NCI-H2107 treated with DMSO at 0.1 percent for 48 hours (cell line): ENCODE data around the gene EIF4E.

Experiments used
- DNase-seq: peaks from one replicate; lab custom pipeline; 2025; ENCODE audit not compliant: unreplicated experiment; lab: John Stamatoyannopoulos, UW

Gene EIF4E, protein sequence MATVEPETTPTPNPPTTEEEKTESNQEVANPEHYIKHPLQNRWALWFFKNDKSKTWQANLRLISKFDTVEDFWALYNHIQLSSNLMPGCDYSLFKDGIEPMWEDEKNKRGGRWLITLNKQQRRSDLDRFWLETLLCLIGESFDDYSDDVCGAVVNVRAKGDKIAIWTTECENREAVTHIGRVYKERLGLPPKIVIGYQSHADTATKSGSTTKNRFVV

DNA sequence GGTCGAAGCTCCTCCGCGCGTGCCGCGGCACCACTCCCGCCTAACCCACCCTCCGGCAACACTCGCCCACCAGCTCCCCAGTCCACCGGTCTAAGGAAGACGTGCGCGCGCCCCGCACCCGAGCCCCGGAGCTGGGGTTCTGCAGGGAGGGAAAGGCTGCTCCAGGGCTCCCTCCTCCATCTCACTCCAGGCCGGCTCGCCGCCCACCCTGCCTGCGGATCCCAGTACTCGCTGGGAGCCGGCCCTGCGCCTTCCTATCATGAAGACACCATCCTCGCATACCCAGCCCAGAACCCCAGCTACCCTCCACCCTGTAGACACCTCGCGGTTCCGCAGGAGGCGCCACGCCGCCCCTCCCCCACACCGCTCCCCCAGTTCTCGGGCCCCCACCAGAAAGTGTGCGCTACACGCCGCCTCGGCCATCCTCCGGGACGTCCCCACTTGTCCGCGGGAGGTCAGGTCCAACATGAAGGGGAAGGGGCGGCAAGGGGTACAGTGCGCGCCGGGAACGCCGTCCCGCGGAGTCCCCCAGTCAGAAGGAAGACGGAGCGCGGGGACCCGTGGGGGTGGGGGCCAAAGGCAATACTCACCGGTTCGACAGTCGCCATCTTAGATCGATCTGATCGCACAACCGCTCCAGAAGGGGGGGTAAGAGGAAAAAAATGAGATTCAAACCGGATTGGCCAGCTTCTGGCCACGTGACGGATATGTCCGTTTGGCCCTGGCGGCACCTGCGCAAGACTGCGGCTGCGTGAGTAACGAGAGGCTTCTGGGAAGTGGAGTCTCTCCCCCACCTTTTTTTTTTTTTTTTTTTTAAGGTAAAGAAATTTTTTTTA is at the start of gene EIF4E:
Gene EIF4E (minus strand): TSS at position 629 of the 836 bp plus-strand sequence. CDS start 21 bp downstream, at position 608.
- peak; percentile 86 for DNase-seq

DNA sequence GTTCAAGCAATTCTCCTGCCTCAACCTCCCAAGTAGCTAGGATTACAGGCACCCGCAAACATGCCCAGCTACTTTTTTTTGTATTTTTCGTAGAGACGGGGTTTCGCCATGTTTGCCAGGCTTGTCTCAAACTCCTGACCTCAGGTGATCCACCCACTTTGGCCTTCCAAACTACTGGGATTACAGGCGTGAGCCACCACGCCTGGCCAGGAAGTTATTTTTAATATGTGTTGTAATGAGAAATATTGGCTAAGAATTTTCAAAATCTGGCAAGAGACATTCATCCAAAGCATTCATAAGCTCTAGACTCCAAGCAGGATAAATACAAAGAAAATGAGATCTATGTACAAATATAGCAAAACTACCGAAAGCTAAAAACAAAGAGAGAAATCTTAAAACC is 48.6 kb upstream of the EIF4E start:
- DNase-seq: no peak

DNA sequence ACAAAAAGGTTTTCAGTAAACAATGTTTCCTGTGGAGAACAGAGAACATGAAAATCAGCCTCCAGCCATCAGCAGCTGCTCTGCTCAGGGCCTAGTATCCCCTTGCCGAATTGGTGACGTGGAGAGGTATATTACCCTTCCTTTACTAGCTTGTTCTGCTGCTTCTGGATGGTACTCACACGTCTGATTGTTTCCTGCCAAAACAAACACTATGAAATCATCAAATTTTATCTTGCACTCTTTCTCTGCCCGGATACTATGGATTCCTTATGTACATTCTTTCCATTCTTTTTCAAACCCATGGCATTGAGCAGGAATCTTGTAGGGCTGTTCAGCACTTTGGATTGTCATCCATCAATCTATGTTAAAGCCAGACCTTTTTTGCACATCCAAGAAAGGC is 47.8 kb upstream of the EIF4E start:
- no peak for DNase-seq

DNA sequence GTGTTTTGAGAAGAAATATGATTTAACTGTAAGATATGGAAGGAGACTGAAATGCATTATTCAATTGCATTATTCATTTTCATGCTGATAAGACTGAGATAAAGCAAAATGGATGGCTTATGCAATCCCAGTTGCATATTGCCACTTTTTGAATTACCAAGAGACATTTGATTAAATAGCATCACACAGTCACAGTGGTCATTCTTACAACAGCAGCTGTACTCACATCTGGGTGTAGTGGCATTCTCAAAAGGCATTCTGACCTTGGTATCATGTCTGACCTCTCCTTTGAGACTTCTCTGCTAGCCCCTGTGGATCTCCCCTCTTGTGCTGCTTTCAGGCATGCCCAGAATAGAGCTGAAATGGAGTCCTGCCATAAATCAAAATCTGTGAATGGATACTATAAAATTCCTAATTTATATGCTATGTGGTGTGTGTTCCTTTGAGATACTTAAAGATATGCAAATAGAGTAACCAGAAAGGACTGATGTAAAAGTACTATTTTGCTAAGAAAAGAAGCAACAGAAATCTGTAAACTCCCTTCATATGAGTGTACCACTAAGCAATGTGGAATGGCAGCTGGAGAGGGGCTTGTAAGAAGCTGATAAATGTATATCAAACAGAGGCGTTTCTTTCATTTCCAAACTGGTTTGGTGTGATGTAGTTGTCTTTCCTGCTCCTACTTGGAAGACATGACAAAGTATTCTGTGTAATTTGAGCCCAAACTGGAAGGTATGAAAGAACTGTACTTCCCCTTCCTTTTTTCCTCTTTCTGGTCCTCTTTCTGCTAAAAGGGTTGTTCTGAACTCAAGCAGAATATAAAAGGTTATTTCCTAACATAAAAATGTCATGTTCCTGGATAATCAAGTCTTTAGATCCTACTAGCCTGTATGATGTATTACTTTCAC is 41.2 kb upstream of the EIF4E start:
- no peak for DNase-seq

DNA sequence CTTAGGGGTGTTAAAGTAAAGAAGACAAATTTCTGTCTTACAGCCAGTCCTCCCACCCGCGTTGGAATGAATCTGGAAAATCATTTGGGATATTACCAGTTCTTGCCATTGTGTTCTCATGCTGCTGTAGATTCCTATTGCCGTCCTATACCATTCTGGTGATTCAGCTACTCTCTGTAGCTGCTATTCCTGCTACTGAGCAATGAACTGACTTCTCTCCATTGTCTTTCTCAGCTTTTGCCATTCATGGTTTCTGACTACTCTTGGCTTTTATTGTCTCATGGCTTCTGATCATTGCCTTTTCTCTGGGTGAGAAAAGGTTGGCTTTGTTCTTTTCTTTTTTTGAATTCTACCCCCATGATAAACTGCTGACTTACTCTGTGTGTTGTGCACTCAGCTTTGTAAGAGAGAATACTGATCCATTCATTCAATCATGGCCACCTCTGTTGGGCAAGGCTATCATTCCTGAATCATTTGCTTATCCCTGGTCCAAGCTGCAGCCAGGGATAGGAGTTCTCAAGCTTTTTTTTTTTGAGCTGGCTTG is 38.9 kb upstream of the EIF4E start:
- DNase-seq: no peak

DNA sequence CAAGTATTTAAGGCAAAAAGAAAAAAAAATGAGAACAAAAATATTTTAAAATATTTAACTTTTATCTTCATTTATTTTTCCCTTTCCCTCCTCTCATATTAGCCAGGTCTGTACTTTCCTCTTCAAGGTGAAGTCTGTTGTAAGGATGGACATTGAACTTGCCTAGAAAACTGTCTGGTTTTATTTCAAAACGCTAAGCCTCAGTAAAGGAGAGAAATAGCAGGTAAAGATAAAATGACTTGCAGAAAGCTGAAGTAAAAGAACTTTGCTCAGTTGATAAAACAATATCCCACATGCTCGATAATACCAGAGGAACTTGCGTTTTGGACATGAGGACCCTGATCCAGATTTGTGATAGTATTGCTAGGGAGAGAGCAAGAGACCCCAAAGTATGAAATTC is 38.0 kb upstream of the EIF4E start:
- no peak for DNase-seq

DNA sequence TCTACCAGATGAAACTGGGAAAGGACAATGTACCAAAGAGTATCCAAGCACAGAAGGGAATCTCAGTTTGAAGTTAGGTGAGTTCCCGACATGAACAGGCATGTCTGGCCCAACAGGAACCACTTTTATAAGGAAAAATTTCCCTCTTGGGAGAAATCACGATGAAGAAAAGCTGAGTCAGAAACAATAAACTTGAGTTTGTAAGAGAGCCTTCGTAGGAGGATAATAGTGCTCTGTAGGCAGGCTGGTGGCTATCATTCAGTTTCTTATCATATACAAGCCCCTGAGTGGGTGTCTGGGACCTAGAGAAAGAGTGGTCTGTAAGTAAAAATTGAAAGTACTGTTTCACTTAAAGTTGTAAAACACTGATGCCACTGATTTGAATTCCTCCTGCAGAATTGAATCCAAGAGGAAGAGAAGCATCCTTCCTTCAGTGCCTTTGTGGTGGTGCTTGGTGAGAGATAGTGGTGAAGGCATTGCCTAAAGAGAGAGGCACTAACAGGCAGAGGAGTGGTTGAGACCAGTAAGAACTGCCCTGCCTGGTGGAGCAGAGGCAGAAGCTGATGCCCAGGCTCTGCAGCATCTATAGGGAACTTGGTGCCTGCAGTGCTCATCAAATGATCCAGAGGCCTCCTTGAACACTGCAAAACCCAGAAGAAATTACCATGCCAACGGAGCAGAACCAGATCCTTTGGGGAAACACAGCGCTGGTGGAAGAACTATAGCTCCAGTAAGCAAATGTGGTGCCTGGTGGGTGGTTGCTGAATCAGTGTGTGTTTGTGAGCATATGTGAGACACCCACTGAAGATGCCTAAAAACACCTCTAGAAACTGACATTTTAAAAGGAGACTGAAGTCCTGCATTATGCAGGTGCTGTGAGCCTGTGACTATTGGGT is 34.9 kb upstream of the EIF4E start:
- DNase-seq: no peak

DNA sequence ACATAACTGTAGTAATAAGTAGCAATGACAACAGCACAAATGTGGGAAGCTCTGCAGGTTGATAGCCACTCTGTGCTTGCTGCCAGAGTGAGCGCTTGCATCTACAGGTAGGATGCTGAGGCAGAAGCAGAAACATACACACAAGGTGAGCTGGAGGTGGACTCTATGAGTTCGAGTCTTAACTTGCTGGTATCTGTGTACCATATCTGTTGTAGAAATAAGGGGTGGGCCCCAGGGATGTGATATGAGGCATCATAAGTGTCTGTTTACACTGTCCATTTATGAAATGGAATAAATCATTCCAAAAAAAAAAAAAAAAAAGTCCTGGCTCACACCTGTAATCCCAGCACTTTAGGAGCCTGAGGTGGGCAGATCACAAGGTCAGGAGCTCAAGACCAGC is 32.8 kb upstream of the EIF4E start:
- DNase-seq: no peak

DNA sequence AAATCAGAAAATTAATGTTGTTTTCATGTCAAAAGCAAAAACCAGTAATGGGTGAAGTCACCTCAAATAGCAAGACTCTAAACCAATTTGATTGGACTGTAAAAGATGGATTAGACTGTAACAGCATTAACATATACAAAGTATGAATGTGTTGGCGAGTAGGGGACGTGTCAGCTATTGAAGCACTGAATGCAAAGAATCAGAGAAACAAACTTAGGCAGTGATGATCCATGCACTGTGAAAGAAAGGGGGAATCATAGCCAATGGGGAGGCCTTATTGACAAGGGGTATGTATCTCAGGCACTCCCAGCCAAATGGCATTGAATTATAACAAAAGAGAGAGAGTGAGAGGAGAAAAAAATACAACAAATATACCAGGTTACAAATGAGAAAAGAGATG is 30.5 kb upstream of the EIF4E start:
- no peak for DNase-seq

DNA sequence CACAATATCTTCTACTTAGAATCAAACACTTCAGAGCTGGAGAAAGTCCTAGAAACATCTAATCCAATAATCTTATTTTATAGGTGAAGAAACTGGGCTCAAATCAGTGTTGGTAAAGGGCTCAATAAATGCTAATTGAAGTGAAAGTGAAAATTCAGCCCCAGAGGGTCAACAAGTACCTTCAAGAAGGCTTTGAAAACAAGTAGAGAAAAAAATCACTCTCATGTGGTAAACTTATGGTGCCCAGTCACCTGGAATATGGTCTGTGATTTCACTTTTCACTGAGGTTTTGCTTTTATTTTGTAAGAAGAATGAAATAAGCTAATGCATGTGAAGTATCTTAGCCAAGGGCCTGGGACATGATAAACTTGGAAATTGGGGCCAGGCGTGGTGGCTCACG is 29.1 kb upstream of the EIF4E start:
- no peak for DNase-seq

DNA sequence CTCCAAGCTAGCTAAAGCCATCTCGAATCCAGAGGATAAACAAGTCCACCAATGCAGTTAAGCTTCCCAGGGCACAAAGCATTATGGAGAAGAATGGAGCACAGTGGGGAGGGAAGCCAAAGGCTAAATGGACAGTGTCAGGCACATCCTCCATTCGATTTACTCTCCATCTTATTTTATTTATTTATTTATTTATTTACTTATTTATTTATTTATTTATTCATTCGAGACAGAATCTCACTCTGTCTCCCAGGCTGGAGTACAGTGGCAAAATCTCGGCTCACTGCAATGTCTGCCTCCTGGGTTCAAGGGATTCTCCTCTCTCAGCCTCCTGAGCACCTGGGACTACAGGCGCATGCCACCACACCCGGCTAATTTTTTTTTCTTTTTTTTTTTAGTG is 26.3 kb upstream of the EIF4E start:
- DNase-seq: no peak

DNA sequence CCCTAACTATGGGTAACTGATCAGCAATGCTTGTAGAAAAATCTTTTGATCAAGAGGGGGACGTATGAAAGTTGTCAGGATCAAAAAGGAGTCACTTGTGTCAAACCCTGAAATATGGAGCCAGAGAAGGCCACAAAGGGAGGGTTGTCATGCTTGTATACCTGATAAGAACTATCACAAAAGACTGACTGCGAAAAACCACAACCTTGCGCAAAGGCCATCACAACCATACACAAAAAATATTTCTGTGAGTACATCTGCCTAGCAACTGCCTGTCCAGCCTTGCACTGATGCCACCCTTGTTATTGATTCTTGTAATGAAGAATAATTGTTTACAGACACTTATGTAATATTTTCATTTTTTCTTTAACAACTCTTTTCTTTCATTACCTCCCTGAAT is 22.8 kb upstream of the EIF4E start:
- DNase-seq: no peak

DNA sequence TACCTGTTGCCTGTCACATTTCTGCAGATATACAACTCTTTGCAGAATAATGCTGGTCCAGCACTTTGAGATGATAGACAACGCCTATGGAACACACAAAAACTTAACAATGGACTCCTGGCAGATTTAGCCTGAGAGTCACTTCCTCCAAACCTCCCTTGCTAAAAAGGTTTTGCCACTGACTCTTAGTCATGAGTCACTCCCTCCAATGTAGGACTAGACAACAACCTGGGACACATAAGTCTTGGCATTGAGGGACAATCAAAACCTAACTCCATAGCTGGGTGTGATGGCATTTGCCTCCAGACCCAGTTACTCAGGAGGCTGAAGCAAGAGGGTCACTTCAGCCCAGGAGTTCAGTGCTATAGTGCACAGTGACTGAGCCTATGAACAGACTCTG is 22.0 kb upstream of the EIF4E start:
- no peak for DNase-seq

DNA sequence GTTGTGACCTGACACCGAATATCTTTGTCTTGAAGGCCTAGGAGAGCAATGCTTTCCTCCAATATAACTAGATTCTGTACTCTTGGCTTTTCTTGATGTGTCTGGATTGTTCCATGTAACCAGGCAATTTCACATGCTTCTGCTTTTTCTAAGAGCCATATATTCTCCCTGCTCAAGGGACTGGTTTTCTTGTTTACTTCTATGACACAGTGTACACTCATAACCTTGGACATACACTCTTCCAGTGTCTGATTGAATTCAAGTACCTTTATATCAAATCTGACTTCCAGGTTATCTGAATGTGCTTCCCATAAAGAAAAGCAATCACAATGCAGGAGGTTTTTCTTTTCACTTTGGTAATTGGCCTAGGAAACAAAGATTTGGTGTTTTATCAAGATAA is 17.4 kb upstream of the EIF4E start:
- no peak for DNase-seq

DNA sequence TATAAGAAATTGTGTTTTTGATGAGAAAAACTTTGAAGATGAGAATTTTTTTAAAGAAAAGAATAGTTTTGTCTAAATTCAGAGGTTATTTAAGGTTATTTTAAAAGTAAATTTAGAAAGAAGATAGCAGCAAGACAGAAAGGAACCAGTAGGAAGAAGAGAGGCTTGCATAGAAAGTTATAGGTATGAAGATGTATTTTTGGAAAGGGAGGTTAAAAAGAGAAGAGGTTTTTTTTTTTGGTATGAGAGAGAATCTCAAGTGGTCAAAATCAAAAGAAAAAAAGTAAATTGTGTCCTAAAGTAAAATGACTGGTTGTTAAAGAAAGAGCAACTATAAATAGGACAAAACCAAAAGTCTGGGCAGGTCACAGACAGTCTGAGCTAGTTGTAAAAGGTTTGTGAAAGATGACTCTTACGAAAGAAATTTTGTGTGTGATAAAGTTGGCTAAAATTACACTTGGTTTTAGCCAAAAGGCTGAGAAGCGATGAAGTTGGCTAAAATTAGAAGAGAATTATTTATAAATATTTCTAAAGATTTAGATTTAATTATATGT is 16.4 kb upstream of the EIF4E start:
- no peak for DNase-seq

DNA sequence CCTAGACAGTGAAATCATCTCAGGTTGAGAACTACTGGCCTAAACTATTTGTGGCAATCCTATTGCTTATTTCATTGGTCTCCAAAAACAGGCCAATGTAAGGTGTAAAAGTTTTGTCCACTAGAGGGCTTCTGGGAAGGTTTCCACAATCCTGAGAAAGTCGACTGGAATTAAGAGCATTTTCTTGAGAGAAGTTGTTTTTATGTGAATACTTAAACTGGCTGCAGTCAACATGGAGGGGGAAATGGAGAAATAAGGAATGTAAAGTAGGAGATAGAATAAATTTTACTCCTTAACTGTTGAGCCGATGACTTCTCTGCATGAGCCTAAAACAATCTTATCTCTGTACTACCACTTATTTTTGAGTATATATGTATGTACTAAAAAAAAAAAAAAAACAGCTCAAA is 11.0 kb upstream of the EIF4E start:
- DNase-seq: peak; percentile 2

DNA sequence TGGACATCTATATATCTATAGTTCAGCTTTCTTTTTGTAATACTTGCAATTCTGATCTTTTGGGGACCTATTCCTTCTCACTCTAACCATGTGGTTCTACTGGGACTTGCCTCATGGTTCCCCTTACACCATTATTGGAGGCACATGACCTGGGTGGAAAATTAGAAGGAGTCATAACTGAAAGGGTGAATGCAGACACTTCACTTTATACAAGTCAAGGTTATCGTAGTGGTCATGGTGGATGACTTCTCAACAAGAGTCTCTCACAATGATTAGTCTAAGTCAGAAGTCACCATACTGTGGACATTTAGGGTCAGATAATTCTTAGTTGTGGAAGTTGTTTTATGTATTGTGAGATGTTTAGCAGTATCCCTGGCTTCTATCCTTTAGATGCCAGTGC is 10.5 kb upstream of the EIF4E start:
- DNase-seq: no peak

DNA sequence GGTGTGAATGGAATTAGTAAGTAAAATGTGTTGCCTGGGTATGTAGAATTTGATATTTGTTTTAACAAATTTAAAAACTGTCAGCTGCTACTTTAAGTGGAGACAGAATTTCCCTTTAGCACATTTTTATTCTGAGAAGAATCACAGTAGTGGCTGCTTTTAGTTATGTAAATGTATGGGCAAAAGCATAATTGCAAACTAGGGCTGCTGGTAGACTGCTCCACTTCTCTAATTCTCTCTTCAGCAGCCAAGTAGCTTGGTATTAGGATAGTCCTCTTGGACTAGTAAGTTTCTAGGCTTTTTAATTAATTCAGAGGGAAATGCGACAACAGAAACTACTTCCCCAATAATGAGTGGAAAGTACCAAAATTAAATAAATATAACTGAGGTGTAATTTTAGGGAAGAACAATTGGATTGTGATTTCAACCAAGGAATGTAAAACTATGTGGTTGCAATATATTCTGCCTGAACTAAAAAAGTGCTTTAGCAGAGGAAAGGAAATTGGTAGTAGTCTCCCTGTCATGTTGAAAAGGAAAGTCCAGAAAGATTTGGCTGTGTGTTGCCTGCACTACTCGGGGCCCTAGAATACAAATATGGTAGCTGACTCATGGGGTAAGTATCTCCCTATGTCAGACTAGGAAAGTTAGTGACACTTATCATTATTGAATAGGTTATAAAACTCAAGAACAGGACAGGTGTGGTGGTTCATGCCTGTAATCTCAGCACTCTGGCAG is 9.2 kb upstream of the EIF4E start:
- DNase-seq: no peak

DNA sequence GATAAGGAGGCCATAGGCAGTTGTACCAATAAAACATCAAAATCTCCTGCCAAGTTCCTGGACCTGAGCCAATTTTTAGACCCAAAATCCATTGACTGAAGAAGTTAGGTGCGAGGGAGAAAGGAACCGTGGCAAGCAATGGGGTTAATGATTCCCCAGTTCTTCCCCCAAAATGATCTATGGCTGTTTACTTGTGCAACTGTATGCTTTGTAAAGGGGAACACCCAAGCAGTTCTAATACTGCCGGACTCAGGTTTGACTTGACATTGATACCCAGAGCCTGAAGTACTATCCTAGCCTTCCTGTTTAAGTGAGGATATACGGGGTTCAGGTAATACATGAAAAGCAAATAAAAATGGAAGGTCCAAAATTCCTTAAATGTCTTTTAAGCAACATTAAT is 6.7 kb upstream of the EIF4E start:
- no peak for DNase-seq
